ENCODE results near the gene TAF7L. TPM values are rescaled to one million over a fixed set of nuclear protein-coding genes. Genes with fewer than 3 reads are reported as not detected.

TAF7L gene, protein sequence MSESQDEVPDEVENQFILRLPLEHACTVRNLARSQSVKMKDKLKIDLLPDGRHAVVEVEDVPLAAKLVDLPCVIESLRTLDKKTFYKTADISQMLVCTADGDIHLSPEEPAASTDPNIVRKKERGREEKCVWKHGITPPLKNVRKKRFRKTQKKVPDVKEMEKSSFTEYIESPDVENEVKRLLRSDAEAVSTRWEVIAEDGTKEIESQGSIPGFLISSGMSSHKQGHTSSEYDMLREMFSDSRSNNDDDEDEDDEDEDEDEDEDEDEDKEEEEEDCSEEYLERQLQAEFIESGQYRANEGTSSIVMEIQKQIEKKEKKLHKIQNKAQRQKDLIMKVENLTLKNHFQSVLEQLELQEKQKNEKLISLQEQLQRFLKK
- 0.06 to 0.24 TPM (median 0.22 TPM) in 3 of 5 replicates, not detected in the others for total RNA-seq (2022; extraction: Qiagen RNA extraction; ENCODE audit: low read depth)

DNA sequence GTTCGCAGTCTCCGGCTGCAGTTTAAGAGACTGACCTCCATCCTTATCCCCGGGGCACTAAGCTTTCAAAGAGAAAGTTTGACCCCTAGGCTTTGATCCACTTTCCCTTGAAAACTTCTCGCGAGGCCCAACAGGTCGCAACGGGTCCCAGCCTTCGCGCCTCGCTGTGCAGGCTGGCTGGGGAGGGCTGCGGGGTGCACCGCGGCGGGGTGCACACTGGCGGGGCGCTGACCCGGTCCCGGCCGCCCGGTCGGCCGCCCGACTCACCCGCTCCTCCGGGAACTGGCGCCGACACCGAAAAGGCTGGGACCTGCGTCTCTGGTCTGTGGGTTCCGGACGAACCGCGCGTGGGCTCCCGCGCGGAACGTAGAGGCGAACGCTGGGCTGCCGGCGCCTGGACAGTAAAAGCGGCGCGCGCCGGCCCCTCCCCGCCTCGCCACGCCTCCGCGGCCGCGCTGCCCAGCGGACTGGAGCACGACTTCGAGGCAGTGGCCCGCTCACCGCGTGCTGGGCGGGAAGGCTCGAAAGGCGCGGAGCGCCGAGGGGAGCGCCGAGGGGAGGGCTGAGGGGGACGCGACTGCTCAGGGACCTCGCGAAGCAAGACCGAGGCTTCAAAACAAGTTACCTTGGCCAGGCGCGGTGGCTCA, at the start of gene TAF7L:
Gene TAF7L (minus strand): TSS at position 378 of the 647 bp plus-strand sequence. CDS start 3,791 bp downstream, outside the sequence.

DNA sequence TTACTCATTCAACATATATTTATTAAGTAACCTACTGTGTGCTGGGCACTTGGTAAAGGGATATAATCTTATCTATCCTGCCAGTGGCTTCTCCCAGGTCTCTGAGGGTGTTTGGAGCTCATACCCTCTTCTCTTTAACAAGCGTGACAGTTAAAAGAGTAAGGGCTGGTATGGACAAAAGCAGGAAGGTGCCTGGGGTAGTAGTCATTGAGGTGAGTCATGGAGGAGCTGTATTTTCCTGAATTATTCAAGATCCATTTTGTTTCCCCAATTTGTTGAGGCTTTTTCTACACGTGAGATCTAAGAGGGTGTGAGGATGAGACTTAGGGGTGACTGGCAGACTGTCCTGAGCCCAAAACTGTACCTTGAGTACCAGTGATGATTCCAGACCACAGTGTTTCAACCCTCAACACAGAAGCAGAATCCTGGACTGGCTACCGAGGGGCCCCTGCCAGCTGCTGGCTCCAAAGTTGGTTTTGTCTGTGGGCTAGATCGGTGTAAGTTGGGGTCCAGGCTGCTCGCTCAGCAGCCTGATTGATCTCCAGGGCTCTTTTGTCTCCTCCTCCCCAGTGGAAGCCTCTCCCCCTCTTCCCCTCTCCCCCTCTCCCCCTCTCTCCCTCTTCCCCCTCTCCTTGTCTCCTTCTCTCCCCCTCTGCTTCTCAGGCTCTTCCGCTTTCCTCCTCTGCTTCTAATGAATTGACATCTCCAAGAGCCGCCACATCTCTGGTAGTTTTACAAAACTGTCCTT, 71.8 kb downstream of the TAF7L start, which contains the start of gene DRP2:
Gene DRP2 (plus strand): TSS at position 671 of the 748 bp plus-strand sequence. CDS start 11,862 bp downstream, outside the sequence.

Other genes starting within 250 kb of the TAF7L start
- gene TRMT2B, start 239.2 kb downstream of the TAF7L start, total RNA-seq (2022; extraction: Qiagen RNA extraction; ENCODE audit: low read depth): 12.9 to 15.5 TPM (median 15.0 TPM) in 5 replicates
- not detected in 5 replicates for gene TMEM35A, start 212.5 kb downstream of the TAF7L start, total RNA-seq (2022; extraction: Qiagen RNA extraction; ENCODE audit: low read depth)
- gene CENPI, start 193.1 kb downstream of the TAF7L start, total RNA-seq (2022; extraction: Qiagen RNA extraction; ENCODE audit: low read depth): 6.3 to 13.3 TPM (median 12.2 TPM) in 5 replicates
- 0.10 to 0.21 TPM (median 0.18 TPM) in 5 replicates for gene DRP2, start 71.5 kb downstream of the TAF7L start, total RNA-seq (2022; extraction: Qiagen RNA extraction; ENCODE audit: low read depth)
- 28.2 to 35.5 TPM (median 29.9 TPM) in 5 replicates for gene TIMM8A, start 57.4 kb upstream of the TAF7L start, total RNA-seq (2022; extraction: Qiagen RNA extraction; ENCODE audit: low read depth)
- gene BTK, start 94.9 kb upstream of the TAF7L start, total RNA-seq (2022; extraction: Qiagen RNA extraction; ENCODE audit: low read depth): 0.08 to 0.37 TPM (median 0.23 TPM) in 5 replicates
- 2,389 to 3,501 TPM (median 2,688 TPM) in 5 replicates for gene RPL36A, start 99.7 kb upstream of the TAF7L start, total RNA-seq (2022; extraction: Qiagen RNA extraction; ENCODE audit: low read depth)
- 179 to 225 TPM (median 196 TPM) in 5 replicates for gene GLA, start 116.6 kb upstream of the TAF7L start, total RNA-seq (2022; extraction: Qiagen RNA extraction; ENCODE audit: low read depth)
- gene HNRNPH2, start 116.9 kb upstream of the TAF7L start, total RNA-seq (2022; extraction: Qiagen RNA extraction; ENCODE audit: low read depth): 45.5 to 67.1 TPM (median 62.0 TPM) in 5 replicates
- 0.28 to 0.71 TPM (median 0.37 TPM) in 5 replicates for gene ARMCX4, start 194.1 kb upstream of the TAF7L start, total RNA-seq (2022; extraction: Qiagen RNA extraction; ENCODE audit: low read depth)